Renal cortical epithelial cell (primary cell): Measurements from ENCODE around the gene PCYT2. TPM values are rescaled to one million over a fixed set of nuclear protein-coding genes. Genes with fewer than 3 reads are reported as not detected.
A peak's percentile ranks its signal among the peaks of the same experiment; 100 is the strongest.
"Not testable (repeated sequence)": the region's sequence is repeated elsewhere in the genome, so short reads cannot be mapped to it uniquely, and the experiment has no call there.

Experiments used
- DNase-seq: peaks from one replicate; pipeline ENCODE4 v3.0.0-alpha.2; 2011; ENCODE audit warnings: low read depth
- total RNA-seq: library from RNA; depleted of rRNA; stranded (reverse); fragments of >200 nt; gene quantifications from 2 replicates; pipeline ENCODE4 v1.2.3, GENCODE V29; 2014

PCYT2 gene
- total RNA-seq: 18.6 and 47.2 TPM in 2 replicates

GRCh38 chr17:81911277-81911961, at the start of gene PCYT2:
TSS of gene PCYT2 (minus strand) at chr17:81911399. CDS start at chr17:81911355, 44 bp downstream.
- peak; percentile 48 for DNase-seq

- DNase-seq: no peak
Measured at GRCh38 chr17:81960130-81960958, 49.1 kb upstream of the PCYT2 start.

DNA sequence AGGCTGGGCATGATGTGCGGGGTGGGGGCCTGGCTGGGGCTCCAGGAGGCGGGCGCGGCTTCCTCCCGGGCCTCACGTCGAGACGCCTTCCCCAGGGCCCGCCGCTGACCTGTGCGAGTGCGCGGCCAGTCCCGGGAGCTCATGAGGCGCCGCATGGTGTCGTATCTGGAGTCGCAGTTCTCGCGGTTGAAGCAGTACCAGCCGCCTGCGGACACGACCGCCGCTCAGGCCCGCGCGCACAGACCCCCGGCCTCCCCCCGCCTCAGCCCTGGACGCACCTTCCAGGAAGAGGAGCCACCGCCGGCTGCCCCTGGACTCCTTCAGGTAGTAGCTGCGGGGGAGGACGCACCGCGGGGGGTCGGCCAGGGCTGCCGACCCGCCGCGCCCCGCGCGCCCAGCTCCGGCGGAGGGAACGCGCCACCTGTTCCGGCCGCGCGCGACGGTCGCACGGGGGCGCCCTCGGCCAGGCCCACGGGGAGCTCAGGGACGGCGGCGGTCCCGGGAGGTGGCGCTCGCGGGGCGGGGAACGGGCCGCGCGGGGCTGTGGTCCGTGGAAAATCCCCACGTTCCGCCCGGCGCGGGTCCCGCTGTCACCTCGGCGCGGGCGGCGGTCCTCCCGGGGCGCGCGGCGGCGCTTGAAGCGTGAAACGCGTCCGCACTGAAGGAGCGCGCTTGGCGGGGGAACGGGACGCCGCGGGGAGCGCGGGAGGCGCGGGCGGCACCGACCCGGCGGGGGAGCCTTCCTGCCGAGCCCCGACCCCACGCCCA, 48.3 kb upstream of the PCYT2 start:
- DNase-seq: no peak

GRCh38 chr17:81958633-81959342, 47.6 kb upstream of the PCYT2 start:
- no peak for DNase-seq

GRCh38 chr17:81957691-81958432, 46.7 kb upstream of the PCYT2 start:
- DNase-seq: no peak

DNA sequence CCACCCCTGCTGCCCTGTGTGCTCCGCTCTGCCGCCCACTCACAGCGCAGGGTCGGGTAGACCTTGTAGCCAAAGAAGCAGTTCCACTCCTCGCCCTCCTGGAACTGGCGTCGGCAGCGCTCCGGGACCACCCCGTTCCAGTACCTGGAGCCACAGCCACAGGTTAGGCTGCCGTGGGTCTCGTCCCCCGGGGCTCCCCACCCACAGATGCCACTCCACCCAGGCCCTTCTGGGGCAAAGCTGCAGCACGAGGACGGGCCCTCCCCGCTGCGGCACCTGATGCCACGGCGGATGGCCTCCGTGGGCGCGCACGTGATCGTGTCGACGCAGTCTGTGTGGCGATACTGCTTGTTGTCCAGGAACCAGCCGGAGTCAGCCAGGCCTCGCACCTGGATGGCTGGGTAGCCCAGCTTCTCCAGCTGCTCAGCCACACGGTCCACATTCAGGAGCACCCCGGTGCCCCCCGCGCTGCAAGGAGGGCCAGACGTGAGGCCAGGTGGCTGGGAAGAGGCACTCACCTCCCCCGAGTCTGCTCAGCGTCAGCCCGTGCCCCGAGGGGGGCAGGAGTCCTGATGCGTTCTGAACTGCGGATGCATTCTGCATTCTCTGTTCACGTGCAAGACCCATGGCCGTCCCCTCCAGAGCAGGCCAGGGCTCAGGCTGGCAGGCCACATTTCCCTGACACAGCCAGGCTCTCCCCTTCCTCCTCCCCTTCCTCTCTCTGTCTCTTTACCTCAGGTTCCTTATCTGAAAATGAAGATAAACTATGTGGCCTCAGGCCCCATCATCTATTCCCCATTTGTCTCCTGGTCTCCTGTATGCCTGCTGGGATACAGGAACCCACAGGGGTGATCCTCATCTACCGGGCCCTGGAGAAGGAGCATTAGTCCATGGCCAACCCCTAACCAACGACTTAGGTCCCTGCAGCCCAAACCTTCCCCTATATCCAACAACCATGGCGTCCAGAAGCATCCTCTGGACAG, 45.7 kb upstream of the PCYT2 start:
- DNase-seq: no peak

GRCh38 chr17:81955756-81956544, 44.8 kb upstream of the PCYT2 start:
- DNase-seq: no peak

DNA sequence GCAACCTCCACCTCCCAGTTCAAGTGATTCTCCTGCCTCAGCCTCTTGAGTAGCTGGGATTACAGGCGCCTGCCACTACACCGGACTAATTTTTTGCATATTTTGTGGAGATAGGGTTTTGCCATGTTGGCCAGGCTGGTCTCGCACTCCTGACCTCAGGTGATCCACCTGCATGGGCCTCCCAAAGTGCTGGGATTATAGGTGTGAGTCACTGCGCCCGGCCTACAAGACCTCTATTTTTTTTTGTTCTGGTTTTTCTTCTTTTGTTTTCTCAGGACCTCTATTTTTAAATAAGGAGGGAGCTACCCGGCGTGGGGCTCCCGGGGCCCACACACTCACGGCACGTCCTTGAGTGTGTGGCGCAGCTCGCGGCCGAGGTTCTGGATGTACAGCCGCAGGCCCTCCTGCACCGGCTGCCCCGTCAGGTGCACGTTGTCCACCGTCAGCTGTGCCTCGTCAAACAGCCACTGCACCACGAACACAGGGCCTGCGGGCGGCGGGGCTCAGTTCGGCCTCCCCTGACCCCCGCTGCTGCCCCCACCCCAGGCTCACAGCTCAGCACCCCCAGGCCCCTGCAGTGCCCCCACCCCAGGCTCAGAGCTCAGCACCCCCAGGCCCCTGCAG, 44.0 kb upstream of the PCYT2 start:
- DNase-seq: no peak

DNA sequence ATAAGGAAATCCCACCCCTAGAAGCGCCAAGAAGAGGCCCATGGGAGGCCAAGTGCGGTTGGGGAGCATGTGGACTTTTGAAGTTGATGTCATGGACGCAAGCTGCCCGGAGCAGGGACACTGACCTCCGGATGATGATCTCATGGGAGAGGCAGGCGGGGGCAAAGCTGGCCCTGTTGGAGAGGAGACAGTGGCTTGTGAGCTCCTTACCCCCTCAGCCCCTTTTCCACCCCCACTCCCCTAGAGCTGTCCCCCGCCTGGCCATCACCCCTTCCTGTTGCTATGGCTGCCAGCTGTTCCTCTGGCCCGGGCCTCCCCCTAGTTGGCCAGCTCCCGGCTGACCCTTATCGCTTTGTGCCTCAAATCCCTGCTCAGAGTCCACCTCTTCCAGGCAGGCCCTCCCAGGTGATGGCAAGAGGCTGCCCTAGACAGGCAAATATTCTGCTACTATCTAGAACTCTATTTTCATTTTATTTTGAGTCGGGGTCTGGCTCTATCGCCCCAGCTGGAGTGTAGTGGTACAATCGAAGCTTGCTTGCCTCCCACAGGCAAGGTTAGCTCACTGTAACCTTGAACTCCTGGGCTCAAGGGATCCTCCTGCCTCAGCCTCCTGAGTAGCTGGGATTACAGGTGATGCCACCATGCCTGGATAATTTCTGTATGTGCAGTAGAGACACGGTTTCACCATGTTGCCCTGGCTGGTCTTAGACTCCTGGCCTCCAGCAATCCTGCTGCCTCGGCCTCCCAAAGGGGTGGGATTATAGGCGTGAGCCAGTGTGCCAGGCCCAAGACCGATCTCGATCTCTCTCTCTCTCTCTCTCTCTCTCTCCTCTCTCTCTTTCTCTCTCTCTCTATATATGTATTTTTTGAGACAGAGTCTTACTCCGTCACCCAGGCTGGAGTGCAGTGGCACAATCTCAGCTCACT, 43.2 kb upstream of the PCYT2 start:
- DNase-seq: no peak

DNA sequence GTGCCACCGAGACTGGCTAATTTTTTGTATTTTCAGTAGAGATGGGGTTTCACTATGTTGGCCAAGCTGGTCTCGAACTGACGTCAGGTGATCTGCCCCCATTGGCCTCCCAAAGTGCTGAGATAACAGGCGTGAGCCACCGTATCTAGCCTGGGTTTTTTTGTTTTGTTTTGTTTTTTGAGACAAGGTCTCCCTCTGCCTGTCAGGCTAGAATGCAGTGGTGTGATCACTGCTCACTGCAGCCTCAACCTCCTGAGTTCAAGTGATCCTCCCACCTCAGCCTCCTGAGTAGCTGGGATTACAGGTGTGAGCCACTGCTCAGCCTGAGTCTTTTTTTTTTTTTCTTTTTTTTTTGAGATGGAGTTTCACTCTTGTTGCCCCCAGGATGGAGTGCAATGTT, 42.2 kb upstream of the PCYT2 start:
- not testable (repeated sequence) for DNase-seq

DNA sequence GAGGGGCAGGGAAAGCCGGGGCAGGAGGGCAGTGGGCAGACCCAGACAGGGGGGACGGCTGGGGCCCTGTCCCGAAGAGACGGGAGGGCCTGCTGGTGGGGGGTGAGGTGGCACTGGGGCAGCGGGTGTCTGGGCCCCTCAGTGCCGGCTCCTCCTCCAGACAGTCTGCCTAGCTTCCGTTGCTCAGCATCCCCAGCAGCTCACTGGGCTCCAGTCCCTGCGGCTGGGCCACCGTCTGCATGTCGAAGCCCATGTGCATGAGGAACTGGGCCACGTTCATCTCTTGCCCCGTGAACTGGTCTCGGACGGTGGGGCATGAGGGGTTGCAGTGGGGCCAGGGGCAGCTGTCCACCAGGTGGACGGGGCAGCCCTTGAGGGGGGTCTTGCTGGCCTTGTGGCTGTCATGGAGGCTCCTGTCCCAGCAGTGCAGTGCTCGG, 41.6 kb upstream of the PCYT2 start:
- DNase-seq: no peak

DNA sequence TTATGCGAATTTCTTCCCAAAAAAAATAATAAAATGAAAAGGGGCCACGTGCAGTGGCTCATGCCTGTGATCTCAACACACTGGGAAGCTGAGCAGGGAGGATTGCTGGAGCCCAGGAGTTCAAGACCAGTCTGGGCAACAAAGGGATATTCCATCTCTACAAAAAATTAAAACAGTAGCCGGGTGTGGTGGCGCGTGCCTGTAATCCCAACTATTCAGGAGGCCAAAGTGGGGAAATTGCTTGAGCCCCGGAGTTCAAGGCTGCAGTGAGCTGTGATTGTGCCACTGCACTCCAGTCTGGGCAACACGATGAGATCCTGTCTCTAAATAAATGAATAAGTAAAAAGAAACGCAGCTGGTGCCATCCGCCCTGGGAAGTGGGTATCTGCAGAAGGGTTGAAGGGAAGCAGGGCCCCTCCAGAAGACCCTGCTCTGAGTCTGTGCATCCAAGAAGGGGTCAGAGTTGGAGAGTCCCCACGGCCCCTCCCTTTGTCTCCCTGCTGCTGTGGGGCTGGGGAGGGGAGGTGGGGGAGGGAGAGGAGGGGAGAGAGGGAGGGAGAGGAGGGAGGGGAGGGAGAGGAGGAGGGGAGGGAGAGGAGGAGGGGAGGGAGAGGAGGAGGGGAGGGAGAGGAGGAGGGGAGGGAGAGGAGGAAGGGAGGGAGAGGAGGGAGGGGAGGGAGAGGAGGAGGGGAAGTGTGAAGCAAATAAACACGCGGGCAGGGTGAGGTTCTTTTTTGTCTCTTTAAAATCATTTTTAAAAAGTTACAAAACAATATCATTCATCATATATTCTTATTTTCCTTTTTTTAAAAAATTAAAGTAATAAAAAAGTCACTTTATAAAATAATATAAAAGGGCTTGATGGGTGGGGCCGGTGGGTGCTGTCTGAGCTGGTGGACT, 40.8 kb upstream of the PCYT2 start:
- DNase-seq: no peak

DNA sequence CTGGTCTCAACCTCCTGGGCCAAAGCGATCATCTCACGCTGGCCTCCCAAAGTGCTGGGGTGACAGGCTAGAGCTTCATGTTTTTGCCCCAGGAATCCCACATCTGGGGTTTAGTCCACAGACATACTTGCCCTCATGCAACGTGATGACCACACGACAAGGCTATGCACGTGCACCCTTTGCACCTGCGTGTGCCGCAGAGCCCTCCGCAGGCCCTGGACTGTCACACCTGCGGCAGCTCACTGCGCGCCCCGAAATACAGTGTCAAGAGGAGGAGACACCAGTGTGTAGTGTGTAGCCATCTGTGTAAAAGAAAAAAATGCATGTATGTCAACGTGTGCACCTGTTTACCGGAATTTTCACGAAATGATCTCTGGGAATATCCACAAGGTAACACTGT, 39.3 kb upstream of the PCYT2 start:
- DNase-seq: no peak

GRCh38 chr17:81948635-81949378, 37.6 kb upstream of the PCYT2 start:
- no peak for DNase-seq

DNA sequence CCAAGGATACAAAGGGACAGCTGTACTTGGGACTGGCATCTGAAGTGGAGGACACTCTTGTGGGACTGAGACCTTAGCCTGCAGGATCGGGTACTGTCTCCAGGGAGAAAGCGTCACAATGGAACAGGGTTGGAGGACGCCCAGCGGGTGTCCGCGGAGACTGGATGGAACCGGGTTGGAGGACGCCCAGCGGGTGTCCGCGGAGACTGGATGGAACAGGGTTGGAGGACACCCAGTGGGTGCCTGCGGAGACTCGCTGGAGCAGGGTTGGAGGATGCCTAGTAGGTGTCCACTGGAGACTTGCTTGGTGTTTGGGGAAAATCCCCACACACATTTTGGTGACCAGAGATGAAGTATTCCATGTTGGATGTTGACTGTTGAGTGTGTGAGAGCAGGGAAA, 36.0 kb upstream of the PCYT2 start, which contains the start of gene MYADML2:
TSS of gene MYADML2 (minus strand) at position 45 of the 400 bp plus-strand sequence. CDS start 5,492 bp downstream, outside the sequence.
- no peak for DNase-seq
